H9 (cell line): Measurements from ENCODE around the gene NTNG2. TPM values are rescaled to one million over a fixed set of nuclear protein-coding genes. Genes with fewer than 3 reads are reported as not detected.
A peak's percentile ranks its signal among the peaks of the same experiment; 100 is the strongest.

Source experiments
- DNase-seq: peaks from one replicate; pipeline ENCODE4 v3.0.0-alpha.2; 2017
- H2AFZ ChIP-seq: one replicate; pipeline ENCODE4 v1.6.1; 2013; ENCODE audit warnings: mild to moderate bottlenecking, low read length, control low read depth, moderate library complexity
- H2AK5ac ChIP-seq: 2 replicates; pipeline ENCODE4 v1.6.1; 2013; ENCODE audit warnings: low read length, control low read depth, mixed read lengths; ENCODE audit not compliant: insufficient read length
- H2BK120ac ChIP-seq: one replicate; pipeline ENCODE4 v1.6.1; 2013; ENCODE audit warnings: low read depth, mild to moderate bottlenecking, low read length, control low read depth, inconsistent platforms; ENCODE audit not compliant: poor library complexity, severe bottlenecking
- H2BK12ac ChIP-seq: 2 replicates; pipeline ENCODE4 v1.6.1; 2013; ENCODE audit warnings: low read length, control low read depth, mixed read lengths, low read depth; ENCODE audit not compliant: insufficient read length
- H2BK15ac ChIP-seq: 2 replicates; pipeline ENCODE4 v1.6.1; 2013; ENCODE audit warnings: low read depth, low read length, control low read depth
- H2BK20ac ChIP-seq: one replicate; pipeline ENCODE4 v1.6.1; 2013; ENCODE audit warnings: low read depth, mild to moderate bottlenecking, low read length, control low read depth, inconsistent platforms; ENCODE audit not compliant: poor library complexity, severe bottlenecking
- H2BK5ac ChIP-seq: 2 replicates; pipeline ENCODE4 v1.6.1; 2013; ENCODE audit warnings: low read length, control low read depth, mixed read lengths; ENCODE audit not compliant: insufficient read length
- H3K14ac ChIP-seq: 2 replicates; pipeline ENCODE4 v1.6.1; 2013; ENCODE audit warnings: low read length, control low read depth; ENCODE audit not compliant: insufficient read depth
- H3K18ac ChIP-seq: 2 replicates; pipeline ENCODE4 v1.6.1; 2013; ENCODE audit warnings: low read depth, mild to moderate bottlenecking, mixed read lengths, low read length, control low read depth; ENCODE audit not compliant: insufficient read length
- H3K23ac ChIP-seq: 2 replicates; pipeline ENCODE4 v1.6.1; 2013; ENCODE audit warnings: low read length, control low read depth, mixed read lengths, low read depth; ENCODE audit not compliant: insufficient read length
- H3K23me2 ChIP-seq: 2 replicates; pipeline ENCODE4 v1.6.1; 2013; ENCODE audit warnings: low read depth, mild to moderate bottlenecking, mixed read lengths, low read length, control low read depth; ENCODE audit not compliant: insufficient read length, poor library complexity, severe bottlenecking
- H3K27ac ChIP-seq: 2 replicates; pipeline ENCODE4 v1.5.1; 2013; ENCODE audit warnings: low read length, control low read depth, mixed read lengths, low read depth; ENCODE audit not compliant: insufficient read length
- H3K27me3 ChIP-seq: 2 replicates; pipeline ENCODE4 v1.6.1; 2013; ENCODE audit warnings: low read length, control low read depth, inconsistent platforms; ENCODE audit not compliant: insufficient read depth
- H3K4ac ChIP-seq: 2 replicates; pipeline ENCODE4 v1.6.1; 2013; ENCODE audit warnings: low read depth, mild to moderate bottlenecking, control low read depth, inconsistent platforms, low read length, moderate library complexity
- H3K4me1 ChIP-seq: 2 replicates; pipeline ENCODE4 v1.6.1; 2013; ENCODE audit warnings: low read length, control low read depth, inconsistent platforms; ENCODE audit not compliant: insufficient read depth
- H3K4me2 ChIP-seq: 2 replicates; pipeline ENCODE4 v1.6.1; 2013; ENCODE audit warnings: low read length, control low read depth, mixed read lengths; ENCODE audit not compliant: insufficient read length, insufficient read depth
- H3K56ac ChIP-seq: 2 replicates; pipeline ENCODE4 v1.6.1; 2013; ENCODE audit warnings: low read depth, mild to moderate bottlenecking, mixed read lengths, low read length, control low read depth; ENCODE audit not compliant: insufficient read length
- H3K79me1 ChIP-seq: 2 replicates; pipeline ENCODE4 v1.6.1; 2013; ENCODE audit warnings: low read depth, mild to moderate bottlenecking, moderate library complexity, low read length, control low read depth, inconsistent platforms; ENCODE audit not compliant: insufficient read depth, poor library complexity, severe bottlenecking
- H3K79me2 ChIP-seq: 2 replicates; pipeline ENCODE4 v1.6.1; 2013; ENCODE audit warnings: low read length, control low read depth, inconsistent platforms; ENCODE audit not compliant: insufficient read depth
- H3K9ac ChIP-seq: 2 replicates; pipeline ENCODE4 v1.6.1; 2013; ENCODE audit warnings: low read length, control low read depth, mixed read lengths; ENCODE audit not compliant: insufficient read length; ENCODE audit errors: extremely low read depth
- H3K9me3 ChIP-seq: one replicate; pipeline ENCODE4 v1.6.1; 2013; ENCODE audit warnings: low read depth, low read length, inconsistent platforms; ENCODE audit not compliant: control insufficient read depth
- H3T11ph ChIP-seq: one replicate; pipeline ENCODE4 v1.6.1; 2013; ENCODE audit warnings: mild to moderate bottlenecking, low read length, control low read depth, inconsistent platforms
- H4K20me1 ChIP-seq: one replicate; pipeline ENCODE4 v1.6.1; 2013; ENCODE audit not compliant: control insufficient read depth, insufficient read length, insufficient read depth
- H4K5ac ChIP-seq: 2 replicates; pipeline ENCODE4 v1.6.1; 2013; ENCODE audit warnings: low read depth, mild to moderate bottlenecking, mixed read lengths, low read length, control low read depth; ENCODE audit not compliant: insufficient read length
- H4K8ac ChIP-seq: replicated peaks from 2 replicates; pipeline ENCODE4 v1.6.1; 2013; ENCODE audit warnings: low read length, control low read depth, mixed read lengths, low read depth; ENCODE audit not compliant: insufficient read length
- H4K91ac ChIP-seq: 2 replicates; pipeline ENCODE4 v1.6.1; 2013; ENCODE audit warnings: low read depth, mild to moderate bottlenecking, moderate library complexity, mixed read lengths, low read length, control low read depth; ENCODE audit not compliant: insufficient read length
- H3K27ac Mint-ChIP-seq, 3 experiments: 2 replicates in 2 of 3; 3 replicates in 1 of 3; pipeline ENCODE4 v1.8.0; 2020 to 2021; ENCODE audit warnings: mixed read lengths in 3 of 3, mild to moderate bottlenecking in 1 of 3, moderate library complexity in 1 of 3
- H3K27me3 Mint-ChIP-seq: 2 replicates; pipeline ENCODE4 v1.8.0; 2021; ENCODE audit warnings: low read depth, mild to moderate bottlenecking, moderate library complexity, mixed read lengths
- H3K36me3 Mint-ChIP-seq, 3 experiments: 2 replicates in 2 of 3; 3 replicates in 1 of 3; pipeline ENCODE4 v1.8.0; 2020 to 2021; ENCODE audit warnings: low read depth in 3 of 3, mixed read lengths in 3 of 3; ENCODE audit not compliant: insufficient read depth in 1 of 3
- H3K4me1 Mint-ChIP-seq, 2 experiments: 2 replicates each; pipeline ENCODE4 v1.8.0; 2020; ENCODE audit warnings: mixed read lengths in 2 of 2
- H3K4me3 Mint-ChIP-seq, 2 experiments: 2 replicates in 1 of 2; 3 replicates in 1 of 2; pipeline ENCODE4 v1.8.0; 2020 to 2021; ENCODE audit warnings: mild to moderate bottlenecking in 2 of 2, mixed read lengths in 2 of 2, moderate library complexity in 1 of 2
- H3K9me3 Mint-ChIP-seq, 2 experiments: 2 replicates in 1 of 2; 3 replicates in 1 of 2; pipeline ENCODE4 v1.8.0; 2020; ENCODE audit warnings: mild to moderate bottlenecking in 2 of 2, mixed read lengths in 2 of 2, moderate library complexity in 1 of 2
- CTCF ChIP-seq: fragments of 200-600 bp; sonication (generic); conservative IDR thresholded peaks from 3 replicates; pipeline ENCODE4 v1.8.0; 2021; ENCODE audit warnings: antibody characterized with exemption, mild to moderate bottlenecking
- WGBS: extraction: QIAGEN DNeasy Blood & Tissue Kit; methylation state at CpG from one replicate; pipeline ENCODE4 v1.1.7; 2013; ENCODE audit warnings: missing lambda C conversion rate, low lambda C conversion rate, mixed read lengths; ENCODE audit not compliant: insufficient read length; ENCODE audit errors: extremely low coverage; 5-methylcytosine and 5-hydroxymethylcytosine counted together
- total RNA-seq: library from RNA; stranded (reverse); gene quantifications from 2 replicates; pipeline ENCODE4 v1.2.1, GENCODE V29; 2021

NTNG2 gene
- total RNA-seq, 1 experiment from 2014 or later = 0.52 TPM

- Histone ChIP-seq H4K5ac (no peak overlapping the region), H2BK20ac (no peak overlapping the region), H3K9ac (no peak overlapping the region), H3K4me1 (peaks cover 5% of the 10 kb centered on the region; the same call in 1 of the 2 replicates), H2AFZ (no peak overlapping the region), H2BK15ac (no peak overlapping the region), H3K9me3 (no peaks in the 10 kb centered on the region), H4K8ac (no peak overlapping the region), H3K79me1 (no peaks in the 10 kb centered on the region), H2BK120ac (no peak overlapping the region), H3K14ac (no peak overlapping the region), H3K79me2 (no peaks in the 10 kb centered on the region), H3K4me2 (no peak overlapping the region), H3K27me3 (peaks cover 14% of the 10 kb centered on the region; the same call in 1 of the 2 replicates), H3K27ac (no peak overlapping the region), H3T11ph (no peak overlapping the region), H3K4ac (no peak overlapping the region), H3K18ac (no peak overlapping the region), H2BK5ac (no peak overlapping the region), H2AK5ac (no peak overlapping the region), H2BK12ac (no peak overlapping the region), H3K23ac (no peak overlapping the region), H4K91ac (no peak overlapping the region), H3K23me2 (peaks cover 10% of the 10 kb centered on the region), H4K20me1 (no peaks in the 10 kb centered on the region), H3K56ac (no peak overlapping the region)
- no peak for TF ChIP-seq CTCF
- Mint-ChIP-seq H3K27me3 (peaks cover 34% of the 10 kb centered on the region), H3K9me3 (no peaks in the 10 kb centered on the region), H3K4me3 (peak overlapping the region in 1 of 2 experiments; percentile 8; a peak in 1 of 5 replicates), H3K27ac (no peak overlapping the region), H3K4me1 (peaks cover 42 to 62% of the 10 kb centered on the region in 2 experiments), H3K36me3 (no peaks in the 10 kb centered on the region)
- DNase-seq = no peak
- WGBS = no CpG with 5 or more reads among the region's 7 CpGs
These were observed 21.9 kb downstream of the NTNG2 start for GRCh38 chr9:132183715-132184114.
